Gastroesophageal sphincter (tissue), 4 donors: ENCODE measurements around the gene CTTN. TPM values are rescaled to one million over a fixed set of nuclear protein-coding genes. Genes with fewer than 3 reads are reported as not detected.
"Not testable (repeated sequence)": the region's sequence is repeated elsewhere in the genome, so short reads cannot be mapped to it uniquely, and the experiment has no call there.

Source experiments
- ATAC-seq: fragments of 150-250 bp; one replicate; pipeline ENCODE4 v1.9.1; 2016; ENCODE audit warnings: mild to moderate bottlenecking, moderate library complexity
- H3K27ac ChIP-seq, 4 donors: fragments of 200-600 bp; sonication (generic) in 3 of 4; 1 replicate in 3 of 4; 2 replicates in 1 of 4; pipeline ENCODE4 v1.5.1; 2016 to 2019
- H3K27me3 ChIP-seq: fragments of 200-600 bp; sonication (generic); one replicate; pipeline ENCODE4 v1.5.1; 2019
- H3K36me3 ChIP-seq, 2 donors: fragments of 200-600 bp; sonication (generic); one replicate each; pipeline ENCODE4 v1.5.1; 2019; ENCODE audit warnings: control low read depth in 1 of 2
- H3K4me1 ChIP-seq, 3 donors: fragments of 200-600 bp; sonication (generic); 1 replicate in 2 of 3; 2 replicates in 1 of 3; pipeline ENCODE4 v1.5.1; 2016 to 2019; ENCODE audit warnings: control low read depth in 2 of 3
- H3K4me3 ChIP-seq, 2 donors: fragments of 200-600 bp; sonication (generic); one replicate each; pipeline ENCODE4 v1.5.1; 2019; ENCODE audit warnings: mild to moderate bottlenecking in 1 of 2, moderate library complexity in 1 of 2
- H3K9me3 ChIP-seq, 3 donors: fragments of 200-600 bp; sonication (generic); one replicate each; pipeline ENCODE4 v1.5.1; 2017 to 2019; ENCODE audit warnings: control low read depth in 2 of 3
- CTCF ChIP-seq, 4 experiments: fragments of 200-600 bp in 2 of 4; fragments of 450-650 bp in 2 of 4; sonication (generic) in 1 of 4; IDR thresholded peaks; one replicate each; pipeline ENCODE4 v1.5.1; 2017 to 2019; ENCODE audit warnings: antibody characterized with exemption in 4 of 4, mild to moderate bottlenecking in 2 of 4, moderate library complexity in 2 of 4
- EP300 ChIP-seq: sonication (generic); formaldehyde crosslinking; IDR thresholded peaks from one replicate; pipeline ENCODE4 v1.6.1; 2017; ENCODE audit warnings: antibody characterized with exemption, mild to moderate bottlenecking
- POLR2A ChIP-seq, 2 donors: fragments of 450-650 bp; IDR thresholded peaks; one replicate each; pipeline ENCODE4 v1.6.1; 2017; ENCODE audit warnings: antibody characterized with exemption in 2 of 2, mild to moderate bottlenecking in 2 of 2, moderate library complexity in 1 of 2
- POLR2AphosphoS5 ChIP-seq: sonication (generic); formaldehyde crosslinking; IDR thresholded peaks from one replicate; pipeline ENCODE4 v1.6.1; 2017; ENCODE audit warnings: antibody characterized with exemption
- WGBS, 2 donors: methylation state at CpG; one replicate each; pipeline ENCODE4 v1.1.5; 2018; ENCODE audit warnings: low coverage in 1 of 2; 5-methylcytosine and 5-hydroxymethylcytosine counted together
- total RNA-seq, 4 donors: library from RNA; depleted of rRNA; stranded (reverse); fragments of >200 nt; gene quantifications; one replicate each; pipeline ENCODE4 v1.1.0, GENCODE V29; 2016

The CTTN gene
- total RNA-seq, 4 donors from 2014 or later = 164 to 316 (median 179) TPM

GRCh38 chr11:70407814-70408213 lies 9.5 kb downstream of the CTTN start:
- ATAC-seq = no peak
- H3K4me3 ChIP-seq = no peak overlapping the region
- no peak overlapping the region for H3K27ac ChIP-seq
- no peaks in the 10 kb centered on the region for H3K27me3 ChIP-seq
- TF ChIP-seq POLR2A (IDR thresholded peaks at IDR 0.05) = no peak
- TF ChIP-seq EP300 = no peak
- TF ChIP-seq CTCF (IDR thresholded peaks at IDR 0.05) = no peak
- TF ChIP-seq POLR2AphosphoS5 = no peak
- H3K36me3 ChIP-seq = peaks cover 0 to 75% of the 10 kb centered on the region in 2 donors
- 80 to 90% methylated on average over 6 of the region's 6 CpGs for WGBS, 2 donors
- H3K9me3 ChIP-seq = no peaks in the 10 kb centered on the region
- H3K4me1 ChIP-seq = peaks cover 0 to 12% (median 0%) of the 10 kb centered on the region in 3 donors

GRCh38 chr11:70408326-70408725 lies 10.0 kb downstream of the CTTN start:
- ATAC-seq, H3K27me3 ChIP-seq, H3K4me3 ChIP-seq, H3K27ac ChIP-seq, H3K9me3 ChIP-seq: not testable (repeated sequence)
- peaks cover 0 to 10% (median 0%) of the 10 kb centered on the region in 3 donors for H3K4me1 ChIP-seq
- H3K36me3 ChIP-seq = peaks cover 0 to 80% of the 10 kb centered on the region in 2 donors
- 93 to 100% methylated on average over 1 to 4 of the region's 4 CpGs for WGBS, 2 donors

GRCh38 chr11:70409437-70409836 lies 11.1 kb downstream of the CTTN start:
- H3K9me3 ChIP-seq = no peaks in the 10 kb centered on the region
- TF ChIP-seq POLR2A (IDR thresholded peaks at IDR 0.05) (no peak), EP300 (no peak), POLR2AphosphoS5 (no peak), CTCF (IDR thresholded peaks at IDR 0.05) (no peak)
- no peak for ATAC-seq
- peaks cover 0 to 91% of the 10 kb centered on the region in 2 donors for H3K36me3 ChIP-seq
- 77 to 78% methylated on average over 5 to 10 of the region's 10 CpGs for WGBS, 2 donors
- H3K27ac ChIP-seq = no peak overlapping the region
- no peak overlapping the region for H3K4me3 ChIP-seq
- no peaks in the 10 kb centered on the region for H3K27me3 ChIP-seq
- H3K4me1 ChIP-seq = peaks cover 0 to 3% (median 0%) of the 10 kb centered on the region in 3 donors

GRCh38 chr11:70409871-70410270 lies 11.5 kb downstream of the CTTN start:
- Histone ChIP-seq H3K4me1 (peaks cover 0 to under 1% (median 0%) of the 10 kb centered on the region in 3 donors), H3K27ac (no peak overlapping the region), H3K9me3 (no peaks in the 10 kb centered on the region), H3K27me3 (no peaks in the 10 kb centered on the region), H3K4me3 (no peak overlapping the region), H3K36me3 (peaks cover 0 to 95% of the 10 kb centered on the region in 2 donors)
- WGBS, 2 donors = 93 to 94% methylated on average over 3 to 5 of the region's 7 CpGs
- ATAC-seq = no peak
- no peak for TF ChIP-seq POLR2AphosphoS5

- Histone ChIP-seq H3K4me1 (peaks cover 0 to 4% (median 0%) of the 10 kb centered on the region in 3 donors), H3K27me3 (no peaks in the 10 kb centered on the region), H3K27ac (no peak overlapping the region), H3K36me3 (peaks cover 0 to 100% of the 10 kb centered on the region in 2 donors), H3K9me3 (no peaks in the 10 kb centered on the region), H3K4me3 (no peak overlapping the region)
- TF ChIP-seq POLR2A (IDR thresholded peaks at IDR 0.05) = no peak
- TF ChIP-seq EP300 = no peak
- TF ChIP-seq CTCF (IDR thresholded peaks at IDR 0.05) = no peak
- no peak for ATAC-seq
- WGBS, 2 donors = 81 to 92% methylated on average over 11 to 13 of the region's 29 CpGs
These were observed 12.2 kb downstream of the CTTN start for GRCh38 chr11:70410276-70411205.
